Activated naive CD8-positive, alpha-beta T cell treated with anti-CD3 and anti-CD28 coated beads, Interleukin-2, amount 10 ng/mL, durations not matched to agents 7 days and 5 days (primary cell): ENCODE data around the gene BAMBI. TPM values are rescaled to one million over a fixed set of nuclear protein-coding genes. Genes with fewer than 3 reads are reported as not detected.
A peak's percentile ranks its signal among the peaks of the same experiment; 100 is the strongest.

Experiments used
- ATAC-seq: fragments of 150-1000 bp; cut with Tn5 transposase; one replicate; pipeline ENCODE4 v1.10.0; 2021; ENCODE audit warnings: low read depth, moderate library complexity
- POLR2A ChIA-PET: fragments of 350-600 bp; sonication (Branson Sonifier 250); formaldehyde crosslinking; loops from one replicate; lab custom pipeline; 2021; ENCODE audit warnings: antibody characterized with exemption; lab: Charles Lee
- DNase-seq: peaks from one replicate; pipeline ENCODE4 v3.0.0; 2021
- H3K27ac Mint-ChIP-seq: one replicate; pipeline ENCODE4 v1.8.0; 2022; ENCODE audit warnings: mild to moderate bottlenecking, mixed read lengths
- H3K27me3 Mint-ChIP-seq: one replicate; pipeline ENCODE4 v1.8.0; 2022; ENCODE audit warnings: mild to moderate bottlenecking, moderate library complexity, mixed read lengths
- H3K36me3 Mint-ChIP-seq: one replicate; pipeline ENCODE4 v1.8.0; 2021; ENCODE audit warnings: mild to moderate bottlenecking, mixed read lengths
- H3K4me1 Mint-ChIP-seq: one replicate; pipeline ENCODE4 v1.8.0; 2021; ENCODE audit warnings: mixed read lengths
- H3K4me3 Mint-ChIP-seq: one replicate; pipeline ENCODE4 v1.8.0; 2022; ENCODE audit warnings: mild to moderate bottlenecking, moderate library complexity, mixed read lengths
- H3K9me3 Mint-ChIP-seq: one replicate; pipeline ENCODE4 v1.8.0; 2021; ENCODE audit warnings: mixed read lengths
- total RNA-seq, 2 experiments: library from RNA; stranded (reverse); gene quantifications; one replicate each; pipeline ENCODE4 v1.2.3, GENCODE V29; 2021

BAMBI gene
- total RNA-seq, 2 experiments from 2014 or later = 0.30 to 0.31 TPM

GRCh38 chr10:28719789-28720436 lies 42.6 kb downstream of the BAMBI start:
- Mint-ChIP-seq H3K27me3 (peaks cover 35% of the 10 kb centered on the region), H3K4me1 (no peaks in the 10 kb centered on the region), H3K4me3 (no peak overlapping the region), H3K9me3 (peaks cover 2% of the 10 kb centered on the region), H3K36me3 (no peaks in the 10 kb centered on the region), H3K27ac (no peak overlapping the region)
- POLR2A ChIA-PET = no interaction called here
- no peak for ATAC-seq
- no peak for DNase-seq

GRCh38 chr10:28721318-28721951 lies 44.1 kb downstream of the BAMBI start:
- Mint-ChIP-seq H3K4me3 (peak overlapping the region; percentile 45), H3K9me3 (peaks cover 2% of the 10 kb centered on the region), H3K27ac (no peak overlapping the region), H3K27me3 (peaks cover 39% of the 10 kb centered on the region), H3K4me1 (no peaks in the 10 kb centered on the region), H3K36me3 (no peaks in the 10 kb centered on the region)
- no peak for ATAC-seq
- DNase-seq = no peak
- POLR2A ChIA-PET = no interaction called here

DNA sequence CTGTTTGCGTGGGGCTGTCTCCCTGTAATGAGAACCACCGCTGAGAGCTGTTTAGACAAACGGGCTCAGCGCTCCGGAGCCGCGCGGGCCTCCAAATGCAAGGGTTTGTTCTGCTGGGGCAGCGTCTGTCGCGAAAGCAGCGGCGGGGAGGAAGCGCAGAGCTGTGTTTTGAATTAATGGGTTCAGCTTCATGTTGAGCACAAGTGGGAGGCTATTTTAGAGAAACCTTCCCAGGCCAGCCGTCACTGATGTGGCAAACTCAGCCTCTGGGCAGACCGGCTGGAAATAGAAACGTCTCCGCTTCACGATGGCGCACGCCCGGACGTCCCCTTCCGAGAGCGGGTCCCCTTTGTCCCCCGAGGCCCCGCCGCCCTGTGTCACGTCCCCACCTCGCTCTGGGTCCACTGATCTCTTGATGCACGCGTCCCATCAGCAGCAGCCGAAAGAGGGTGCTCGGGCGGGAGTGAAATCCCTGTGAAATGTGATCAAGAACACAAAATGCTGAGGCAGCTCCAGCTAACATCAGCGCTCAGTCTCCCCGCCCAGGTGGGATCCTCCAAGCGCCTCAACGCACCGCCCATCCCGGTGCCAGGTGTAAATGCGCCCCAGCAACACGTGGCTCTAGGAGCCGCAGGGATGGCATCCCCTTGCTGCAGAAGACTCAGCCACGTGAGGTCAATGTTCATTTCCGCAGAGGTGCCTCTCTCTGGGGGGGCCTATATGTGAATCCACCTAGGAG lies 44.9 kb downstream of the BAMBI start:
- ATAC-seq (no peak), DNase-seq (peak; percentile 32)
- no peak overlapping the region for H3K27ac Mint-ChIP-seq
- H3K4me3 Mint-ChIP-seq = peak overlapping the region; percentile 61
- peaks cover 41% of the 10 kb centered on the region for H3K27me3 Mint-ChIP-seq
- peaks cover 2% of the 10 kb centered on the region for H3K9me3 Mint-ChIP-seq
- H3K4me1 Mint-ChIP-seq = no peaks in the 10 kb centered on the region
- POLR2A ChIA-PET = no interaction called here
- H3K36me3 Mint-ChIP-seq = no peaks in the 10 kb centered on the region

DNA sequence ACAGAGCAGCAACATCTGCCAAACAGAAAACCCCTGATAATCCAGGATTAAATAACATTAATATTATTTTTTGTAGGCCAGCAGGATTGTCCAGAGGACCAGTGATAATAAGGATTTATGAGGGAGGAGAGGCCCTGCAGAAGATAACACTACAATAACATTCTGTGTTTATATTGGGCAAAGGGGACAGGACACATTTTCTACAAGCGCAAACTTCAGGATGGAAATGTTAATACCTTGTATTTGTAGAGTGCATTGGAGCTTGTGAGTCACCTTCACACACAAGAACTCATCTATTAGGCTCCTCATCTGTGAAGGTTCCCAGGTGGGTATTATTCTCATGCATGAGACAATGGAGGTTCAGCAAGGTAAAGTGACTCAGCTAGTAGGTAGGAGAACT lies 51.0 kb downstream of the BAMBI start:
- Mint-ChIP-seq H3K4me3 (no peak overlapping the region), H3K4me1 (peaks cover 2% of the 10 kb centered on the region), H3K9me3 (no peaks in the 10 kb centered on the region), H3K27me3 (peaks cover 14% of the 10 kb centered on the region), H3K27ac (no peak overlapping the region), H3K36me3 (no peaks in the 10 kb centered on the region)
- no peak for ATAC-seq
- POLR2A ChIA-PET = no interaction called here
- no peak for DNase-seq

DNA sequence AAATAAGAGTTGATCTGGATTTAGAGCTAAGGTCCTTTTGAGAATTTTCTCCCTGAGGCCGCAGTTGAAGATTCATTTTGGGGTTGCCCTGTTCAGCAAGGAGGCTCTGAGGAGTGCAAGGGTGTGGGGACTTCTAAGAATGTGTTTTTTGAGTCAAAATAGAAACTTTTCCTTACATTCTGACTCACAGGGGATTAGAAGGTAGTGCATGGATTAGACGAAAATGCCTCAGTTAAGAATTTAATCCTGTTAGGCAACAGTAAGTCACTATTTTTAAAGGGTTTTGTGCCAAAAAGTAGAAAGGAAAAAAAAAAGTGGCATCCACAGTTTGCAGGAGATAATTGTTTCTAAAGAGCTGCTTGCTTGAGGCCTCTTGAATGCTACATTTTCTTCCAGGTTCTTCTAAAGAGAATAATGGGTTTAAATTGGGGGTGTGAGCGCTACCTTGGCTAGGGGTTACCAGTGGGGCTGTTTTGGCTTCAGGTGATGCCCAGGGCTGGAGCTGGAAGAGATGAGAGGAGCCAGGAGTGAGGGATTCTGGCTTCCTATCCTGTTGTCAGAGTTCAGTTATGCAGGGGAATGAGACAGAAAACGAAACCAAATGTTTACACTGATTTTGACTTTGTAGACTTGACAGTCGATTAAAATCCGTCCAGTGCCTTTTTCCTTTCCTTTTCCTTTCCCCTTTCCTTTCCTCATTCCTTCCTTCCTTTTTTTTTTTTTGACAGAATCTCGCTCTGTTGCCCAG lies 52.9 kb downstream of the BAMBI start:
- H3K27me3 Mint-ChIP-seq = peaks cover 8% of the 10 kb centered on the region
- DNase-seq (no peak), ATAC-seq (no peak)
- H3K27ac Mint-ChIP-seq = no peak overlapping the region
- H3K9me3 Mint-ChIP-seq = peaks cover 2% of the 10 kb centered on the region
- no peaks in the 10 kb centered on the region for H3K36me3 Mint-ChIP-seq
- H3K4me1 Mint-ChIP-seq = peaks cover 2% of the 10 kb centered on the region
- POLR2A ChIA-PET = no interaction called here
- peak overlapping the region; percentile 42 for H3K4me3 Mint-ChIP-seq

- DNase-seq = no peak
- no peak for ATAC-seq
- Mint-ChIP-seq H3K4me3 (no peak overlapping the region), H3K36me3 (no peaks in the 10 kb centered on the region), H3K4me1 (peaks cover 2% of the 10 kb centered on the region), H3K9me3 (peaks cover 2% of the 10 kb centered on the region), H3K27ac (no peak overlapping the region), H3K27me3 (peaks cover 4% of the 10 kb centered on the region)
- POLR2A ChIA-PET = no interaction called here
Observed at GRCh38 chr10:28732091-28732490, 54.8 kb downstream of the BAMBI start.

Other genes with a start within 250 kb of the BAMBI start
- gene WAC, start 144.4 kb upstream of the BAMBI start, total RNA-seq = 100 to 1,000 TPM; 147 to 148 TPM